ENCODE data around the gene UQCC5.

- TF ChIP-seq NFE2L1 (CRISPR knock-in tag; IDR thresholded peaks at IDR 0.05) (no peak), SMAD4 (CRISPR knock-in tag; IDR thresholded peaks at IDR 0.05) (no peak), TP53 (CRISPR knock-in tag; IDR thresholded peaks at IDR 0.05) (no peak), CTCF (IDR thresholded peaks at IDR 0.05) (no peak), RORB (CRISPR knock-in tag; IDR thresholded peaks at IDR 0.05) (no peak), TEAD1 (CRISPR knock-in tag; IDR thresholded peaks at IDR 0.05) (no peak), TEAD4 (CRISPR knock-in tag; IDR thresholded peaks at IDR 0.05) (no peak), CREB1 (CRISPR knock-in tag; IDR thresholded peaks at IDR 0.05) (no peak)
Observed at GRCh38 chr3:52489453-52489852, 47.0 kb upstream of the UQCC5 start.
